Measurements from ENCODE around the gene GPR150. TPM values are rescaled to one million over a fixed set of nuclear protein-coding genes. Genes with fewer than 3 reads are reported as not detected.

Gene GPR150
- total and polyA plus RNA-seq, 2 of the 4 experiments (the other 2 are of a cell fraction) = under 0.01 to 0.10 TPM

GRCh38 chr5:95591490-95591901 lies 28.4 kb upstream of the GPR150 start:
- dilution Hi-C loops (cut with HindIII; ENCODE audit: low sequenced_read_pairs, unreplicated experiment) = no loop called here

More at GRCh38 chr5:95591490-95591901, 28.4 kb upstream of the GPR150 start:
- H3K9me3 ChIP-seq (ENCODE audit: control insufficient read depth, insufficient read depth, low read length) = no peaks in the 10 kb centered on the region
- no peak overlapping the region for H3K9ac ChIP-seq (ENCODE audit: low read depth, low read length)
- POLR2A ChIA-PET (ENCODE audit: unreplicated experiment) = no interaction called here
- peak overlapping the region; percentile 98 for H2BK5ac ChIP-seq (ENCODE audit: low read depth, low read length, poor library complexity, severe bottlenecking)
- peak overlapping the region; percentile 34; the same call in 1 of the 2 replicates for H3K14ac ChIP-seq (replicated peaks; ENCODE audit: low read depth, low read length)
- DNase-seq (peak; percentile 91), ATAC-seq (ENCODE audit: low read depth) (peak; percentile 98)
- H3K9me1 ChIP-seq (ENCODE audit: insufficient read depth, low read length) = peaks cover 3% of the 10 kb centered on the region; the same call in 1 of the 2 replicates
- peak overlapping the region; percentile 77 for H2BK20ac ChIP-seq (ENCODE audit: low read depth, low read length)
- no TSS peak for BruUV-seq (replicated peaks)
- no peak overlapping the region for H3K4me3 ChIP-seq (ENCODE audit: insufficient read depth, low read depth, low read length)
- peak overlapping the region; percentile 55 for H3K4ac ChIP-seq (ENCODE audit: low read depth, low read length)
- H3K4me2 ChIP-seq (ENCODE audit: low read depth, low read length) = peak overlapping the region; percentile 52; the same call in 1 of the 2 replicates
- no peak overlapping the region for H3K56ac ChIP-seq (ENCODE audit: extremely low read depth, insufficient read depth, low read length)
- H2BK15ac ChIP-seq (ENCODE audit: low read depth, low read length) = peak overlapping the region; percentile 38; the same call in 2 of the 3 replicates
- no peak overlapping the region for H4K5ac ChIP-seq (ENCODE audit: low read depth, low read length)
- H4K20me1 ChIP-seq (ENCODE audit: insufficient read depth, low read length) = no peaks in the 10 kb centered on the region
- H3K79me1 ChIP-seq (ENCODE audit: low read depth in 1 of 2, low read length in 2 of 2) = peaks cover 2 to 15% of the 10 kb centered on the region in 2 experiments; a peak in 2 of 4 replicates
- H3K27ac ChIP-seq (ENCODE audit: insufficient read depth, low read length) = no peak overlapping the region
- H2BK120ac ChIP-seq (ENCODE audit: low read depth, low read length) = peak overlapping the region; percentile 61; the same call in 1 of the 2 replicates
- intact Hi-C loops (cut with micrococcal nuclease) = no loop called here
- TF ChIP-seq, protein P1, sequence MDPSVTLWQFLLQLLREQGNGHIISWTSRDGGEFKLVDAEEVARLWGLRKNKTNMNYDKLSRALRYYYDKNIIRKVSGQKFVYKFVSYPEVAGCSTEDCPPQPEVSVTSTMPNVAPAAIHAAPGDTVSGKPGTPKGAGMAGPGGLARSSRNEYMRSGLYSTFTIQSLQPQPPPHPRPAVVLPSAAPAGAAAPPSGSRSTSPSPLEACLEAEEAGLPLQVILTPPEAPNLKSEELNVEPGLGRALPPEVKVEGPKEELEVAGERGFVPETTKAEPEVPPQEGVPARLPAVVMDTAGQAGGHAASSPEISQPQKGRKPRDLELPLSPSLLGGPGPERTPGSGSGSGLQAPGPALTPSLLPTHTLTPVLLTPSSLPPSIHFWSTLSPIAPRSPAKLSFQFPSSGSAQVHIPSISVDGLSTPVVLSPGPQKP (IDR thresholded peaks at IDR 0.05; ENCODE audit: borderline replicate concordance, low read depth, low read length) = no peak
- peak; percentile 75 for TF ChIP-seq FOS (IDR thresholded peaks at IDR 0.05; ENCODE audit: low read depth, low read length)
- H4K91ac ChIP-seq (ENCODE audit: insufficient read depth, low read depth, low read length) = no peak overlapping the region
- H3K4me1 ChIP-seq (ENCODE audit: control insufficient read depth, insufficient read depth, low read length) = peaks cover 6% of the 10 kb centered on the region; the same call in 1 of the 2 replicates
- in situ Hi-C loops (cut with MboI; ENCODE audit: low sequenced_read_pairs) = no loop called here
- no peak overlapping the region for H2AK9ac ChIP-seq (replicated peaks; ENCODE audit: low read depth, low read length, poor library complexity)
- WGBS, 2 experiments (ENCODE audit: extremely low coverage in 2 of 2, insufficient read length in 1 of 2) = no CpG with 5 or more reads among the region's 5 CpGs
- H2AFZ ChIP-seq (replicated peaks; ENCODE audit: low read length, poor library complexity) = no peak overlapping the region
- CTCF ChIA-PET = no interaction called here
- no peaks in the 10 kb centered on the region for H3K36me3 ChIP-seq (ENCODE audit: control insufficient read depth, insufficient read depth, low read length)
- no peaks in the 10 kb centered on the region for H3K27me3 ChIP-seq (ENCODE audit: control insufficient read depth, insufficient read depth, low read length)
- no peak overlapping the region for H3K23ac ChIP-seq (ENCODE audit: low read depth, low read length)
- peak overlapping the region; percentile 19 to 55; a peak in 2 of 4 replicates for H4K8ac ChIP-seq (ENCODE audit: low read depth in 2 of 2, low read length in 2 of 2)
- no peak overlapping the region for H3K18ac ChIP-seq (ENCODE audit: low read depth, low read length)
- H2AK5ac ChIP-seq (ENCODE audit: low read depth, low read length) = peak overlapping the region; percentile 41; the same call in 1 of the 2 replicates

All from IMR-90 (cell line).